ENCODE measurements around the gene CTNND2.

Gene CTNND2

GRCh38 chr5:11733185-11733839 is 170.9 kb downstream of the CTNND2 start:
- no peaks in the 10 kb centered on the region for H3K27me3 ChIP-seq (ENCODE audit: insufficient read depth, low read length)
- no peak overlapping the region for H2AFZ ChIP-seq (ENCODE audit: low read length, unreplicated experiment)
- H3K79me2 ChIP-seq (ENCODE audit: control insufficient read depth, insufficient read depth, low read length, unreplicated experiment), result no peaks in the 10 kb centered on the region
- H3K4me1 ChIP-seq (ENCODE audit: control insufficient read depth, insufficient read depth, low read length, unreplicated experiment), result no peaks in the 10 kb centered on the region
- H3K36me3 ChIP-seq (ENCODE audit: insufficient read depth, low read length), result no peaks in the 10 kb centered on the region
- no peak overlapping the region for H3K27ac ChIP-seq (ENCODE audit: low read depth, low read length)
- H3K4me3 ChIP-seq (ENCODE audit: low read depth, low read length), result no peak overlapping the region

- H3K27ac ChIP-seq (ENCODE audit: low read depth, low read length), result no peak overlapping the region
- H3K36me3 ChIP-seq (ENCODE audit: insufficient read depth, low read length), result no peaks in the 10 kb centered on the region
- no peaks in the 10 kb centered on the region for H3K79me2 ChIP-seq (ENCODE audit: control insufficient read depth, insufficient read depth, low read length, unreplicated experiment)
- no peak overlapping the region for H3K4me3 ChIP-seq (ENCODE audit: low read depth, low read length)
- no peaks in the 10 kb centered on the region for H3K27me3 ChIP-seq (ENCODE audit: insufficient read depth, low read length)
- H3K4me1 ChIP-seq (ENCODE audit: control insufficient read depth, insufficient read depth, low read length, unreplicated experiment), result no peaks in the 10 kb centered on the region
- no peak overlapping the region for H2AFZ ChIP-seq (ENCODE audit: low read length, unreplicated experiment)
Observed at GRCh38 chr5:11724940-11725339, 179.3 kb downstream of the CTNND2 start.

GRCh38 chr5:11719888-11720481 is 184.3 kb downstream of the CTNND2 start:
- no peaks in the 10 kb centered on the region for H3K4me1 ChIP-seq (ENCODE audit: control insufficient read depth, insufficient read depth, low read length, unreplicated experiment)
- H3K79me2 ChIP-seq (ENCODE audit: control insufficient read depth, insufficient read depth, low read length, unreplicated experiment), result no peaks in the 10 kb centered on the region
- H3K4me3 ChIP-seq (ENCODE audit: low read depth, low read length), result no peak overlapping the region
- H3K36me3 ChIP-seq (ENCODE audit: insufficient read depth, low read length), result no peaks in the 10 kb centered on the region
- H3K27me3 ChIP-seq (ENCODE audit: insufficient read depth, low read length), result no peaks in the 10 kb centered on the region
- no peak overlapping the region for H2AFZ ChIP-seq (ENCODE audit: low read length, unreplicated experiment)
- no peak overlapping the region for H3K27ac ChIP-seq (ENCODE audit: low read depth, low read length)

GRCh38 chr5:11715461-11716196 is 188.6 kb downstream of the CTNND2 start:
- Histone ChIP-seq H3K36me3 (ENCODE audit: insufficient read depth, low read length) (no peaks in the 10 kb centered on the region), H2AFZ (ENCODE audit: low read length, unreplicated experiment) (no peak overlapping the region), H3K4me3 (ENCODE audit: low read depth, low read length) (no peak overlapping the region), H3K27ac (ENCODE audit: low read depth, low read length) (no peak overlapping the region), H3K79me2 (ENCODE audit: control insufficient read depth, insufficient read depth, low read length, unreplicated experiment) (no peaks in the 10 kb centered on the region), H3K4me1 (ENCODE audit: control insufficient read depth, insufficient read depth, low read length, unreplicated experiment) (no peaks in the 10 kb centered on the region), H3K27me3 (ENCODE audit: insufficient read depth, low read length) (no peaks in the 10 kb centered on the region)

GRCh38 chr5:11711932-11712331 is 192.3 kb downstream of the CTNND2 start:
- Histone ChIP-seq H3K79me2 (ENCODE audit: control insufficient read depth, insufficient read depth, low read length, unreplicated experiment) (no peaks in the 10 kb centered on the region), H2AFZ (ENCODE audit: low read length, unreplicated experiment) (no peak overlapping the region), H3K4me3 (ENCODE audit: low read depth, low read length) (no peak overlapping the region), H3K27ac (ENCODE audit: low read depth, low read length) (no peak overlapping the region), H3K4me1 (ENCODE audit: control insufficient read depth, insufficient read depth, low read length, unreplicated experiment) (no peaks in the 10 kb centered on the region), H3K36me3 (ENCODE audit: insufficient read depth, low read length) (no peaks in the 10 kb centered on the region), H3K27me3 (ENCODE audit: insufficient read depth, low read length) (no peaks in the 10 kb centered on the region)

GRCh38 chr5:11709021-11709420 is 195.2 kb downstream of the CTNND2 start:
- Histone ChIP-seq H3K79me2 (ENCODE audit: control insufficient read depth, insufficient read depth, low read length, unreplicated experiment) (no peaks in the 10 kb centered on the region), H3K27me3 (ENCODE audit: insufficient read depth, low read length) (no peaks in the 10 kb centered on the region), H3K4me1 (ENCODE audit: control insufficient read depth, insufficient read depth, low read length, unreplicated experiment) (no peaks in the 10 kb centered on the region), H2AFZ (ENCODE audit: low read length, unreplicated experiment) (no peak overlapping the region), H3K36me3 (ENCODE audit: insufficient read depth, low read length) (no peaks in the 10 kb centered on the region), H3K4me3 (ENCODE audit: low read depth, low read length) (no peak overlapping the region), H3K27ac (ENCODE audit: low read depth, low read length) (no peak overlapping the region)

- H3K4me1 ChIP-seq (ENCODE audit: control insufficient read depth, insufficient read depth, low read length, unreplicated experiment), result no peaks in the 10 kb centered on the region
- H3K79me2 ChIP-seq (ENCODE audit: control insufficient read depth, insufficient read depth, low read length, unreplicated experiment), result no peaks in the 10 kb centered on the region
- no peak overlapping the region for H3K4me3 ChIP-seq (ENCODE audit: low read depth, low read length)
- H2AFZ ChIP-seq (ENCODE audit: low read length, unreplicated experiment), result no peak overlapping the region
- H3K36me3 ChIP-seq (ENCODE audit: insufficient read depth, low read length), result no peaks in the 10 kb centered on the region
- no peak overlapping the region for H3K27ac ChIP-seq (ENCODE audit: low read depth, low read length)
- no peaks in the 10 kb centered on the region for H3K27me3 ChIP-seq (ENCODE audit: insufficient read depth, low read length)
Observed at GRCh38 chr5:11704916-11705315, 199.3 kb downstream of the CTNND2 start.

GRCh38 chr5:11700391-11700790 is 203.9 kb downstream of the CTNND2 start:
- H2AFZ ChIP-seq (ENCODE audit: low read length, unreplicated experiment), result no peak overlapping the region
- H3K27ac ChIP-seq (ENCODE audit: low read depth, low read length), result no peak overlapping the region
- no peaks in the 10 kb centered on the region for H3K36me3 ChIP-seq (ENCODE audit: insufficient read depth, low read length)
- no peak overlapping the region for H3K4me3 ChIP-seq (ENCODE audit: low read depth, low read length)
- H3K27me3 ChIP-seq (ENCODE audit: insufficient read depth, low read length), result no peaks in the 10 kb centered on the region
- no peaks in the 10 kb centered on the region for H3K4me1 ChIP-seq (ENCODE audit: control insufficient read depth, insufficient read depth, low read length, unreplicated experiment)
- no peaks in the 10 kb centered on the region for H3K79me2 ChIP-seq (ENCODE audit: control insufficient read depth, insufficient read depth, low read length, unreplicated experiment)

GRCh38 chr5:11692636-11693035 is 211.6 kb downstream of the CTNND2 start:
- Histone ChIP-seq H2AFZ (ENCODE audit: low read length, unreplicated experiment) (no peak overlapping the region), H3K79me2 (ENCODE audit: control insufficient read depth, insufficient read depth, low read length, unreplicated experiment) (no peaks in the 10 kb centered on the region), H3K36me3 (ENCODE audit: insufficient read depth, low read length) (no peaks in the 10 kb centered on the region), H3K27ac (ENCODE audit: low read depth, low read length) (no peak overlapping the region), H3K27me3 (ENCODE audit: insufficient read depth, low read length) (no peaks in the 10 kb centered on the region), H3K4me1 (ENCODE audit: control insufficient read depth, insufficient read depth, low read length, unreplicated experiment) (no peaks in the 10 kb centered on the region), H3K4me3 (ENCODE audit: low read depth, low read length) (no peak overlapping the region)

- no peaks in the 10 kb centered on the region for H3K36me3 ChIP-seq (ENCODE audit: insufficient read depth, low read length)
- H3K27ac ChIP-seq (ENCODE audit: low read depth, low read length), result no peak overlapping the region
- no peak overlapping the region for H3K4me3 ChIP-seq (ENCODE audit: low read depth, low read length)
- H3K79me2 ChIP-seq (ENCODE audit: control insufficient read depth, insufficient read depth, low read length, unreplicated experiment), result no peaks in the 10 kb centered on the region
- no peak overlapping the region for H2AFZ ChIP-seq (ENCODE audit: low read length, unreplicated experiment)
- H3K4me1 ChIP-seq (ENCODE audit: control insufficient read depth, insufficient read depth, low read length, unreplicated experiment), result no peaks in the 10 kb centered on the region
- H3K27me3 ChIP-seq (ENCODE audit: insufficient read depth, low read length), result no peaks in the 10 kb centered on the region
Observed at GRCh38 chr5:11687498-11687897, 216.7 kb downstream of the CTNND2 start.

- no peaks in the 10 kb centered on the region for H3K36me3 ChIP-seq (ENCODE audit: insufficient read depth, low read length)
- no peak overlapping the region for H3K27ac ChIP-seq (ENCODE audit: low read depth, low read length)
- H2AFZ ChIP-seq (ENCODE audit: low read length, unreplicated experiment), result no peak overlapping the region
Observed at GRCh38 chr5:11684607-11685006, 219.6 kb downstream of the CTNND2 start.

More at GRCh38 chr5:11684607-11685006, 219.6 kb downstream of the CTNND2 start:
- Histone ChIP-seq H3K27me3 (ENCODE audit: insufficient read depth, low read length) (no peaks in the 10 kb centered on the region), H3K79me2 (ENCODE audit: control insufficient read depth, insufficient read depth, low read length, unreplicated experiment) (no peaks in the 10 kb centered on the region), H3K4me3 (ENCODE audit: low read depth, low read length) (no peak overlapping the region), H3K4me1 (ENCODE audit: control insufficient read depth, insufficient read depth, low read length, unreplicated experiment) (no peaks in the 10 kb centered on the region)
